K562 (cell line): ENCODE data around the gene TP53BP1. TPM values are rescaled to one million over a fixed set of nuclear protein-coding genes. Genes with fewer than 3 reads are reported as not detected.

ENCODE experiments used
- DDX20 ChIP-seq: fragments of 450-650 bp; IDR thresholded peaks from 2 replicates; pipeline ENCODE4 v1.6.1; 2016; ENCODE audit warnings: missing genetic modification characterization, low read depth, mild to moderate bottlenecking, missing compliant biosample characterization, moderate library complexity
- DNMT1 ChIP-seq: fragments of 450-650 bp; IDR thresholded peaks from 2 replicates; pipeline ENCODE4 v1.6.1; 2016; ENCODE audit warnings: antibody characterized with exemption, mild to moderate bottlenecking
- E2F8 ChIP-seq: fragments of 450-650 bp; IDR thresholded peaks from 2 replicates; pipeline ENCODE4 v1.7.1; 2018; ENCODE audit warnings: mild to moderate bottlenecking, low read depth; ENCODE audit not compliant: partially characterized antibody
- KDM4B ChIP-seq, 2 experiments: fragments of 450-650 bp in 1 of 2; sonication (generic) in 1 of 2; IDR thresholded peaks; 2 replicates each; pipeline ENCODE4 v1.6.1; 2016 to 2017; ENCODE audit warnings: borderline replicate concordance in 2 of 2, antibody characterized with exemption in 1 of 2, low read depth in 1 of 2, mild to moderate bottlenecking in 1 of 2
- MLLT1 ChIP-seq, 2 experiments: fragments of 450-650 bp; IDR thresholded peaks; 2 replicates each; pipeline ENCODE4 v1.6.1; 2016
- MLX ChIP-seq, 2 experiments: fragments of 450-650 bp in 1 of 2; sonication (generic) in 1 of 2; formaldehyde crosslinking; conservative IDR thresholded peaks; 2 replicates each; pipeline versions ENCODE4 v1.4.0 to v1.8.1; 2020 to 2022; ENCODE audit warnings: mild to moderate bottlenecking in 1 of 2, missing genetic modification reagents in 1 of 2
- NFRKB ChIP-seq: fragments of 450-650 bp; IDR thresholded peaks from 2 replicates; pipeline ENCODE4 v1.6.1; 2016; ENCODE audit warnings: low read depth
- PHB ChIP-seq: fragments of 250-450 bp; sonication (Bioruptor Pico); IDR thresholded peaks from 2 replicates; pipeline ENCODE4 v1.5.0; 2021
- POLR2B ChIP-seq: fragments of 450-650 bp; IDR thresholded peaks from 2 replicates; pipeline ENCODE4 v1.6.1; 2018; ENCODE audit warnings: low read depth; ENCODE audit not compliant: partially characterized antibody
- PRDM10 ChIP-seq: fragments of 450-650 bp; IDR thresholded peaks from 2 replicates; pipeline ENCODE4 v1.6.1; 2018; ENCODE audit not compliant: partially characterized antibody
- RBM14 ChIP-seq: fragments of 200-400 bp; formaldehyde crosslinking; IDR thresholded peaks from 2 replicates; pipeline ENCODE4 v1.6.1; 2018; ENCODE audit warnings: low read depth, mild to moderate bottlenecking, low read length, moderate library complexity, borderline replicate concordance; ENCODE audit not compliant: insufficient read depth
- TRIM25 ChIP-seq: fragments of 450-650 bp; IDR thresholded peaks from 2 replicates; pipeline ENCODE4 v1.7.0; 2016; ENCODE audit warnings: borderline replicate concordance
- ZBTB2 ChIP-seq: fragments of 450-650 bp; IDR thresholded peaks from 2 replicates; pipeline ENCODE4 v1.6.1; 2016; ENCODE audit warnings: antibody characterized with exemption
- ZNF253 ChIP-seq: fragments of 250-450 bp; sonication (Bioruptor Pico); conservative IDR thresholded peaks from 2 replicates; pipeline ENCODE4 v1.6.1; 2021; ENCODE audit warnings: mild to moderate bottlenecking
- ZNF583 ChIP-seq: fragments of 250-450 bp; sonication (Bioruptor Pico); IDR thresholded peaks from 2 replicates; pipeline ENCODE4 v1.4.0; 2020
- polyA plus RNA-seq, 8 experiments: library from polyadenylated mRNA; depleted of rRNA in 4 of 8; stranded (reverse) in 5 of 8; unstranded in 3 of 8; fragments of >200 nt; fragmentation: Nextera tagmentation in 2 of 8; fragmentation: Illumina TruSeq in 1 of 8; extraction: Ambion mirVana in 2 of 8; extraction: Trizol in 1 of 8; gene quantifications; 2 replicates each; pipeline versions ENCODE4 v1.2.1 to v1.2.3, GENCODE V29; 2011 to 2014; ENCODE audit warnings: inconsistent platforms in 1 of 8, missing spikeins in 1 of 8
- total RNA-seq, 7 experiments: library from RNA; depleted of rRNA in 6 of 7; stranded (reverse); fragments of >200 nt in 6 of 7; fragmentation: Illumina TruSeq in 2 of 7; extraction: Trizol in 2 of 7; gene quantifications; 2 replicates each; pipeline versions ENCODE4 v1.2.1 to v1.2.3, GENCODE V29; 2011 to 2021; ENCODE audit warnings: low replicate concordance in 1 of 7

TP53BP1 gene
- total and polyA plus RNA-seq, 9 of the 15 experiments (the other 6 are each of a cell fraction or from before 2014, with no cell fraction given) = 5.7 to 63.3 (median 30.9) TPM

GRCh38 chr15:43509660-43510199 lies 16.8 kb upstream of the TP53BP1 start (continued):
- peak; percentile 51 for TF ChIP-seq E2F8
- TF ChIP-seq PHB (CRISPR knock-in tag) = no peak
- TF ChIP-seq ZNF253 (CRISPR knock-in tag) = no peak
- peak; percentile 44 for TF ChIP-seq PRDM10
- no peak for TF ChIP-seq KDM4B (IDR thresholded peaks at IDR 0.05; ENCODE audit: borderline replicate concordance in 2 of 2, low read depth in 1 of 2)
- no peak for TF ChIP-seq DNMT1
- no peak for TF ChIP-seq DDX20 (tag)
- peak; percentile 52 to 75; a peak in 3 of 4 replicates for TF ChIP-seq MLLT1 (IDR thresholded peaks at IDR 0.05)
- TF ChIP-seq TRIM25 = peak; percentile 88; the same call in 1 of the 2 replicates
- TF ChIP-seq ZBTB2 = 0 out of 2 replicates have a peak, but pooled peaks have one; percentile 28
- TF ChIP-seq NFRKB = peak; percentile 8; the same call in 1 of the 2 replicates
- TF ChIP-seq RBM14 = no peak
- no peak for TF ChIP-seq MLX (CRISPR knock-in tag; conservative IDR thresholded peaks at IDR 0.05)
- peak; percentile 14 for TF ChIP-seq POLR2B
- TF ChIP-seq ZNF583 (CRISPR knock-in tag) = no peak
